ENCODE data around the gene NF1.

The NF1 gene

GRCh38 chr17:31388351-31388750 is 293.6 kb downstream of the NF1 start:
- no peak for TF ChIP-seq MYC (IDR thresholded peaks at IDR 0.05; ENCODE audit: low read depth, low read length)
- DNase-seq (ENCODE audit: low read depth), result no peak

GRCh38 chr17:31388770-31389656 is 294.2 kb downstream of the NF1 start:
- peak; percentile 50 for DNase-seq (ENCODE audit: low read depth)
- TF ChIP-seq CTCF (IDR thresholded peaks at IDR 0.05; ENCODE audit: low read depth, low read length), result peak; percentile 90
- TF ChIP-seq MAX (IDR thresholded peaks at IDR 0.05; ENCODE audit: low read depth, low read length), result no peak
- no peak overlapping the region for H3K4me3 ChIP-seq (ENCODE audit: low read depth, low read length)

More at GRCh38 chr17:31388351-31388750, 293.6 kb downstream of the NF1 start:
- H3K4me3 ChIP-seq (ENCODE audit: low read depth, low read length), result no peak overlapping the region

GRCh38 chr17:31389657-31390381 is 295.0 kb downstream of the NF1 start:
- H3K4me3 ChIP-seq (ENCODE audit: low read depth, low read length), result no peak overlapping the region
- no peak for DNase-seq (ENCODE audit: low read depth)
- TF ChIP-seq POLR2A (IDR thresholded peaks at IDR 0.05; ENCODE audit: extremely low read depth, insufficient read length) (no peak), CTCF (IDR thresholded peaks at IDR 0.05; ENCODE audit: low read depth, low read length) (no peak), MAX (IDR thresholded peaks at IDR 0.05; ENCODE audit: low read depth, low read length) (no peak), MYC (IDR thresholded peaks at IDR 0.05; ENCODE audit: low read depth, low read length) (no peak)

- H3K4me3 ChIP-seq (ENCODE audit: low read depth, low read length), result no peak overlapping the region
Observed at GRCh38 chr17:31390426-31390747, 295.6 kb downstream of the NF1 start.

GRCh38 chr17:31390748-31391495 is 296.1 kb downstream of the NF1 start:
- no peak for DNase-seq (ENCODE audit: low read depth)
- TF ChIP-seq MYC (IDR thresholded peaks at IDR 0.05; ENCODE audit: low read depth, low read length), result no peak
- TF ChIP-seq CTCF (IDR thresholded peaks at IDR 0.05; ENCODE audit: low read depth, low read length), result no peak
- H3K4me3 ChIP-seq (ENCODE audit: low read depth, low read length), result no peak overlapping the region

More at GRCh38 chr17:31390426-31390747, 295.6 kb downstream of the NF1 start:
- no peak for DNase-seq (ENCODE audit: low read depth)
- TF ChIP-seq CTCF (IDR thresholded peaks at IDR 0.05; ENCODE audit: low read depth, low read length), result no peak
- no peak for TF ChIP-seq POLR2A (IDR thresholded peaks at IDR 0.05; ENCODE audit: extremely low read depth, insufficient read length)
- TF ChIP-seq MYC (IDR thresholded peaks at IDR 0.05; ENCODE audit: low read depth, low read length), result no peak
- no peak for TF ChIP-seq MAX (IDR thresholded peaks at IDR 0.05; ENCODE audit: low read depth, low read length)

- no peak within 1 kb of the TSS for H3K4me3 ChIP-seq (ENCODE audit: low read depth, low read length)
- TF ChIP-seq MAX (IDR thresholded peaks at IDR 0.05; ENCODE audit: low read depth, low read length) (no peak), MYC (IDR thresholded peaks at IDR 0.05; ENCODE audit: low read depth, low read length) (no peak), CTCF (IDR thresholded peaks at IDR 0.05; ENCODE audit: low read depth, low read length) (no peak), POLR2A (IDR thresholded peaks at IDR 0.05; ENCODE audit: extremely low read depth, insufficient read length) (no peak)
- DNase-seq (ENCODE audit: low read depth), result no peak
Observed at GRCh38 chr17:31391496-31391949, 296.7 kb downstream of the NF1 start, which contains the start of gene RAB11FIP4. Gene RAB11FIP4 (plus strand): TSS chr17:31391675. CDS start chr17:31391853, 178 bp downstream.

Data from NB4 (cell line).